ENCODE data around the gene CCDC88C.

The CCDC88C gene

GRCh38 chr14:91274796-91275195, 142.8 kb downstream of the CCDC88C start:
- ChIA-PET CTCF (interaction anchor here (2.3 to 20.6 kb wide), 2 partner anchors 11 to 100 kb away, joined by 12 to 824 read pairs; no protein-coding TSS in a partner anchor), POLR2A (interaction anchor here (0.6 kb wide), 1 partner anchor 965 kb away, joined by 4 read pairs; no protein-coding TSS in a partner anchor)
- TF ChIP-seq CTCF (IDR thresholded peaks at IDR 0.05; ENCODE audit: insufficient read depth, low read length, missing control alignments) = no peak
- H3K4me3 ChIP-seq (ENCODE audit: low read depth, low read length) = no peak overlapping the region
- no peak for DNase-seq (ENCODE audit: low read depth, low spot score)

- no peak overlapping the region for H3K4me3 ChIP-seq (ENCODE audit: low read depth, low read length)
- POLR2A ChIA-PET = no interaction called here
- no peak for TF ChIP-seq CTCF (IDR thresholded peaks at IDR 0.05; ENCODE audit: insufficient read depth, low read length, missing control alignments)
- no peak for DNase-seq (ENCODE audit: low read depth, low spot score)
- CTCF ChIA-PET = interaction anchor here (2.3 to 20.6 kb wide), 2 partner anchors 12 to 99 kb away, joined by 12 to 824 read pairs; no protein-coding TSS in a partner anchor
Observed at GRCh38 chr14:91273885-91274273, 143.7 kb downstream of the CCDC88C start.

GRCh38 chr14:91273273-91273884, 144.2 kb downstream of the CCDC88C start:
- no peak overlapping the region for H3K4me3 ChIP-seq (ENCODE audit: low read depth, low read length)
- ChIA-PET POLR2A (no interaction called here), CTCF (interaction anchor here (1.6 to 20.6 kb wide), 3 partner anchors 8 to 99 kb away, joined by 3 to 824 read pairs (median 12); no protein-coding TSS in a partner anchor)
- TF ChIP-seq CTCF (IDR thresholded peaks at IDR 0.05; ENCODE audit: insufficient read depth, low read length, missing control alignments) = no peak
- no peak for DNase-seq (ENCODE audit: low read depth, low spot score)

GRCh38 chr14:91272341-91273272, 145.0 kb downstream of the CCDC88C start:
- CTCF ChIA-PET = interaction anchor here (0.9 to 1.6 kb wide), 3 partner anchors 9 to 98 kb away, joined by 3 to 4 read pairs (median 3); no protein-coding TSS in a partner anchor
- TF ChIP-seq CTCF (IDR thresholded peaks at IDR 0.05; ENCODE audit: insufficient read depth, low read length, missing control alignments) = no peak
- no peak overlapping the region for H3K4me3 ChIP-seq (ENCODE audit: low read depth, low read length)
- POLR2A ChIA-PET = no interaction called here
- no peak for DNase-seq (ENCODE audit: low read depth, low spot score)

GRCh38 chr14:91271639-91272038, 146.0 kb downstream of the CCDC88C start:
- POLR2A ChIA-PET = no interaction called here
- no peak for TF ChIP-seq CTCF (IDR thresholded peaks at IDR 0.05; ENCODE audit: insufficient read depth, low read length, missing control alignments)
- H3K4me3 ChIP-seq (ENCODE audit: low read depth, low read length) = no peak overlapping the region
- DNase-seq (ENCODE audit: low read depth, low spot score) = no peak
- CTCF ChIA-PET = interaction anchor here (0.9 to 1.6 kb wide), 2 partner anchors 10 to 15 kb away, joined by 3 to 4 read pairs; no protein-coding TSS in a partner anchor

- TF ChIP-seq CTCF (IDR thresholded peaks at IDR 0.05; ENCODE audit: insufficient read depth, low read length, missing control alignments) = no peak
- ChIA-PET POLR2A (no interaction called here), CTCF (interaction anchor here (0.9 to 1.9 kb wide), 3 partner anchors 14 to 93 kb away, joined by 3 to 7 read pairs (median 5); no protein-coding TSS in a partner anchor)
- no peak overlapping the region for H3K4me3 ChIP-seq (ENCODE audit: low read depth, low read length)
- DNase-seq (ENCODE audit: low read depth, low spot score) = no peak
Observed at GRCh38 chr14:91270619-91271018, 147.0 kb downstream of the CCDC88C start.

Data from AG04449 (cell line).